CD14-positive monocyte (primary cell): ENCODE data around the gene BAIAP2L2. TPM values are rescaled to one million over a fixed set of nuclear protein-coding genes. Genes with fewer than 3 reads are reported as not detected.

Experiments used
- DNase-seq, 3 donors: peaks; one replicate each; pipeline ENCODE4 v3.0.0-alpha.2; 2011 to 2022
- H2AFZ ChIP-seq: 2 replicates; pipeline ENCODE4 v1.6.0; 2012; ENCODE audit warnings: mild to moderate bottlenecking, low read depth, low read length, inconsistent platforms; ENCODE audit not compliant: insufficient read depth, poor library complexity, severe bottlenecking
- H3K27ac ChIP-seq, 2 donors: 1 replicate in 1 of 2; 2 replicates in 1 of 2; pipeline ENCODE4 v1.5.1; 2012 to 2013; ENCODE audit warnings: low read length in 2 of 2, control low read depth in 1 of 2, inconsistent platforms in 1 of 2, low read depth in 1 of 2, mild to moderate bottlenecking in 1 of 2
- H3K27me3 ChIP-seq, 2 donors: one replicate each; pipeline versions ENCODE4 v1.6.0 to v1.6.1; 2011 to 2013; ENCODE audit warnings: low read length in 2 of 2; ENCODE audit not compliant: control insufficient read depth in 2 of 2, insufficient read depth in 2 of 2
- H3K36me3 ChIP-seq, 2 donors: replicated peaks in 1 of 2; 1 replicate in 1 of 2; 2 replicates in 1 of 2; pipeline versions ENCODE4 v1.5.1 to v1.6.1; 2012 to 2013; ENCODE audit warnings: low read length in 2 of 2, control low read depth in 1 of 2, inconsistent platforms in 1 of 2, mild to moderate bottlenecking in 1 of 2; ENCODE audit not compliant: insufficient read depth in 2 of 2, control insufficient read depth in 1 of 2
- H3K4me1 ChIP-seq, 2 donors: 1 replicate in 1 of 2; 2 replicates in 1 of 2; pipeline versions ENCODE4 v1.5.1 to v1.6.1; 2012 to 2013; ENCODE audit warnings: low read length in 2 of 2, control low read depth in 1 of 2, inconsistent platforms in 1 of 2, mild to moderate bottlenecking in 1 of 2, moderate library complexity in 1 of 2; ENCODE audit not compliant: insufficient read depth in 2 of 2, control insufficient read depth in 1 of 2
- H3K4me2 ChIP-seq: replicated peaks from 2 replicates; pipeline ENCODE3; 2012; ENCODE audit warnings: low read length, moderate library complexity, mild to moderate bottlenecking; ENCODE audit not compliant: poor library complexity, severe bottlenecking; ENCODE audit errors: extremely low read depth
- H3K4me3 ChIP-seq, 3 experiments: fragments of 200-600 bp in 1 of 3; sonication (generic) in 1 of 3; replicated peaks in 1 of 3; 1 replicate in 2 of 3; 2 replicates in 1 of 3; pipeline ENCODE4 v1.5.1; 2011 to 2013; ENCODE audit warnings: low read length in 3 of 3, mild to moderate bottlenecking in 3 of 3, control low read depth in 2 of 3, low read depth in 2 of 3, inconsistent platforms in 1 of 3, moderate library complexity in 1 of 3
- H3K79me2 ChIP-seq: 2 replicates; pipeline ENCODE4 v1.6.0; 2012; ENCODE audit warnings: mild to moderate bottlenecking, control low read depth, inconsistent platforms, low read length, moderate library complexity; ENCODE audit not compliant: insufficient read depth
- H3K9ac ChIP-seq: 2 replicates; pipeline ENCODE4 v1.6.0; 2017; ENCODE audit warnings: low read length, mild to moderate bottlenecking; ENCODE audit not compliant: insufficient read depth, poor library complexity, severe bottlenecking
- H3K9me3 ChIP-seq, 2 donors: replicated peaks in 1 of 2; 1 replicate in 1 of 2; 2 replicates in 1 of 2; pipeline versions ENCODE4 v1.5.1 to v1.6.1; 2012 to 2013; ENCODE audit warnings: low read length in 2 of 2, control low read depth in 1 of 2; ENCODE audit not compliant: control insufficient read depth in 1 of 2, insufficient read depth in 1 of 2
- H4K20me1 ChIP-seq: 2 replicates; pipeline ENCODE4 v1.6.0; 2012; ENCODE audit warnings: mild to moderate bottlenecking, low read length, control low read depth, moderate library complexity; ENCODE audit not compliant: insufficient read depth
- H3K27ac Mint-ChIP-seq, 7 donors: one replicate each; pipeline ENCODE4 v1.8.0; 2020; ENCODE audit warnings: mild to moderate bottlenecking in 7 of 7, mixed read lengths in 7 of 7, moderate library complexity in 6 of 7, inconsistent platforms in 2 of 7
- H3K27me3 Mint-ChIP-seq, 3 donors: one replicate each; pipeline ENCODE4 v1.8.0; 2021 to 2022; ENCODE audit warnings: low read depth in 3 of 3, mild to moderate bottlenecking in 3 of 3, mixed read lengths in 3 of 3, moderate library complexity in 3 of 3, inconsistent platforms in 1 of 3
- H3K36me3 Mint-ChIP-seq, 2 donors: one replicate each; pipeline ENCODE4 v1.8.0; 2020; ENCODE audit warnings: mixed read lengths in 2 of 2, inconsistent platforms in 1 of 2, mild to moderate bottlenecking in 1 of 2
- H3K4me1 Mint-ChIP-seq: one replicate; pipeline ENCODE4 v1.8.0; 2020; ENCODE audit warnings: mild to moderate bottlenecking, mixed read lengths
- H3K4me3 Mint-ChIP-seq, 2 donors: one replicate each; pipeline ENCODE4 v1.8.0; 2020; ENCODE audit warnings: mild to moderate bottlenecking in 2 of 2, mixed read lengths in 2 of 2, moderate library complexity in 1 of 2
- H3K9me3 Mint-ChIP-seq, 7 donors: one replicate each; pipeline ENCODE4 v1.8.0; 2020 to 2022; ENCODE audit warnings: mixed read lengths in 7 of 7, mild to moderate bottlenecking in 6 of 7, moderate library complexity in 6 of 7, inconsistent platforms in 2 of 7
- WGBS: methylation state at CpG from one replicate; pipeline ENCODE4 v1.1.5; 2013; ENCODE audit warnings: missing lambda C conversion rate; ENCODE audit not compliant: insufficient coverage; 5-methylcytosine and 5-hydroxymethylcytosine counted together
- intact Hi-C, 2 donors: fragments of 100-400 bp; cut with micrococcal nuclease; formaldehyde crosslinking; loops; one replicate each; pipeline versions ENCODE4 v1.15.0 to v1.15.1; 2023
- polyA plus RNA-seq, 3 donors: library from polyadenylated mRNA; depleted of rRNA in 1 of 3; unstranded in 2 of 3; stranded (reverse) in 1 of 3; fragments of 300-500 nt in 2 of 3; fragments of >200 nt in 1 of 3; fragmentation: Illumina TruSeq in 2 of 3; gene quantifications; 1 replicate in 2 of 3; 2 replicates in 1 of 3; pipeline ENCODE4 v1.2.3, GENCODE V29; 2012 to 2021
- TF ChIP-seq, protein P1 (sequence below): fragments of 200-600 bp; IDR thresholded peaks from one replicate; pipeline ENCODE4 v1.8.0; 2022; ENCODE audit warnings: antibody characterized with exemption, mild to moderate bottlenecking

Gene BAIAP2L2
- polyA plus RNA-seq, 3 donors, result 0.11 TPM; not detected in 2

GRCh38 chr22:38075105-38075825 lies 35.2 kb downstream of the BAIAP2L2 start:
- H3K9ac ChIP-seq, result no peak overlapping the region
- WGBS, result 96% methylated on average over 21 of the region's 32 CpGs
- peaks cover 7 to 11% (median 11%) of the 10 kb centered on the region in 3 donors for H3K27me3 Mint-ChIP-seq

More at GRCh38 chr22:38075105-38075825, 35.2 kb downstream of the BAIAP2L2 start:
- intact Hi-C loops, result no loop called here
- Histone ChIP-seq H3K4me1 (no peaks in the 10 kb centered on the region), H3K9me3 (no peaks in the 10 kb centered on the region), H3K4me3 (no peak overlapping the region), H3K79me2 (no peaks in the 10 kb centered on the region), H3K27me3 (peaks cover 0 to 9% of the 10 kb centered on the region in 2 donors), H4K20me1 (no peaks in the 10 kb centered on the region), H3K27ac (no peak overlapping the region), H3K36me3 (peaks cover 35 to 40% of the 10 kb centered on the region in 2 donors), H3K4me2 (no peak overlapping the region), H2AFZ (no peak overlapping the region)
- no peak overlapping the region for H3K27ac Mint-ChIP-seq
- peaks cover 0 to 2% (median 0%) of the 10 kb centered on the region in 7 donors for H3K9me3 Mint-ChIP-seq
- no peak for DNase-seq
- TF ChIP-seq, protein P1, sequence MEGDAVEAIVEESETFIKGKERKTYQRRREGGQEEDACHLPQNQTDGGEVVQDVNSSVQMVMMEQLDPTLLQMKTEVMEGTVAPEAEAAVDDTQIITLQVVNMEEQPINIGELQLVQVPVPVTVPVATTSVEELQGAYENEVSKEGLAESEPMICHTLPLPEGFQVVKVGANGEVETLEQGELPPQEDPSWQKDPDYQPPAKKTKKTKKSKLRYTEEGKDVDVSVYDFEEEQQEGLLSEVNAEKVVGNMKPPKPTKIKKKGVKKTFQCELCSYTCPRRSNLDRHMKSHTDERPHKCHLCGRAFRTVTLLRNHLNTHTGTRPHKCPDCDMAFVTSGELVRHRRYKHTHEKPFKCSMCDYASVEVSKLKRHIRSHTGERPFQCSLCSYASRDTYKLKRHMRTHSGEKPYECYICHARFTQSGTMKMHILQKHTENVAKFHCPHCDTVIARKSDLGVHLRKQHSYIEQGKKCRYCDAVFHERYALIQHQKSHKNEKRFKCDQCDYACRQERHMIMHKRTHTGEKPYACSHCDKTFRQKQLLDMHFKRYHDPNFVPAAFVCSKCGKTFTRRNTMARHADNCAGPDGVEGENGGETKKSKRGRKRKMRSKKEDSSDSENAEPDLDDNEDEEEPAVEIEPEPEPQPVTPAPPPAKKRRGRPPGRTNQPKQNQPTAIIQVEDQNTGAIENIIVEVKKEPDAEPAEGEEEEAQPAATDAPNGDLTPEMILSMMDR, result no peak
- H3K4me3 Mint-ChIP-seq, result no peak overlapping the region
- no peaks in the 10 kb centered on the region for H3K4me1 Mint-ChIP-seq
- H3K36me3 Mint-ChIP-seq, result peaks cover 27 to 43% of the 10 kb centered on the region in 2 donors
